Stimulated activated CD8-positive, alpha-beta memory T cell treated with anti-CD3 and anti-CD28 coated beads, Interleukin-12 subunit alpha, Interleukin-12 subunit beta, amount 100 ng/mL, for 4 hours (primary cell): ENCODE measurements around the gene TRRAP.

Source experiments
- DNase-seq: peaks from one replicate; pipeline ENCODE4 v3.0.0-alpha.2; 2020; ENCODE audit warnings: low read depth

TRRAP gene

GRCh38 chr7:98949336-98950044, 71.2 kb downstream of the TRRAP start:
- DNase-seq, result no peak

DNA sequence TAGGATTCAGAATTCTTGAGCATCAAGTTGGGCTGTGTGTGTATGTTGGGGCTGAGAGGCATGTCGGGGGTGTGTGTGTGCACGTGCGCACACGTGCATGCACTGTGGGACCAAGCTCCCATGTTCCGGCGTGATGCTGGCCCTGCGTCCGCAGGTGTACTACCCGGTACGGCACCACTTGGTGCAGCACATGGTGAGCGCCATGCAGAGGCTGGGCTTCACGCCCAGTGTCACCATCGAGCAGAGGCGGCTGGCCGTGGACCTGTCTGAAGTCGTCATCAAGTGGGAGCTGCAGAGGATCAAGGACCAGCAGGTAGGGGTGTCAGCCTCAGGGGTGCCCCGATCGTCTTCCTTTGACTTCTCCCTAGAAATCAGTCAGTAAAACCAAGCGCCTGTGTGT, 77.7 kb downstream of the TRRAP start:
- DNase-seq, result no peak

DNA sequence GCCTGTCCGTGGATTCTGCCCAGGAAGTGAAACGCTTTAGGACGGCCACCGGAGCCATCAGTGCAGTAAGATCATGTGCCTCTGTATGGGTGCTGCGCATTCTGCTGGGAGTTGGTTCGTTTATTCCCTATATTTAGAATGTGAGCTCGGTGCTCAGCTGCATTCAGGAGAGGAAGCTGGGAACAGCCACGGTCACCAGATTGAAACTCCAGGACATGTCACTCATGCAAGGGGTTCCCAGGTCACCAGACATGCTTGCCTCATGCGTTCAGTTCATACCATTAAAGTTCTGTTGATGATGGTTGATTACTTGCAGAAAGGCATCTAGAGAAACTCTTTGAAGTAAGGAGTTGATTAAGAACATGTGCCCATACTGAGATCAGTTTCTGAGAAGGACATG, 78.1 kb downstream of the TRRAP start:
- DNase-seq, result no peak

GRCh38 chr7:98956937-98957336, 78.6 kb downstream of the TRRAP start:
- no peak for DNase-seq

DNA sequence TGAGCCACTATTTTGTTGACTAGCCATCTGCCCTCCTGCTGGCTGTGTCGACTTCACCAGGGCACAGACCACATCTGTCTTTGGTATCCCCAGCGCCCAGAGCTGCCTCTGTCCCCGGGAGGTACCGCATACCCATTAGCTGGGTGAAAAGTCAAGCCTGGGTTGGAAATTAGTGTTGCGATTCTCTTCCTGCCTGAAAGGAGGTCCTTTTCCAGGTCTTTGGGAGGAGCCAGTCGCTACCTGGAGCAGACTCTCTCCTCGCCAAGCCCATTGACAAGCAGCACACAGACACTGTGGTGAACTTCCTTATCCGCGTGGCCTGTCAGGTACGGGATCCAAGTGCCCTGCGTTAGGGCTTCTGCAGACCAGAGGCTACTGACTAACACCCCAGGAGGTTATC, 79.4 kb downstream of the TRRAP start:
- no peak for DNase-seq

DNA sequence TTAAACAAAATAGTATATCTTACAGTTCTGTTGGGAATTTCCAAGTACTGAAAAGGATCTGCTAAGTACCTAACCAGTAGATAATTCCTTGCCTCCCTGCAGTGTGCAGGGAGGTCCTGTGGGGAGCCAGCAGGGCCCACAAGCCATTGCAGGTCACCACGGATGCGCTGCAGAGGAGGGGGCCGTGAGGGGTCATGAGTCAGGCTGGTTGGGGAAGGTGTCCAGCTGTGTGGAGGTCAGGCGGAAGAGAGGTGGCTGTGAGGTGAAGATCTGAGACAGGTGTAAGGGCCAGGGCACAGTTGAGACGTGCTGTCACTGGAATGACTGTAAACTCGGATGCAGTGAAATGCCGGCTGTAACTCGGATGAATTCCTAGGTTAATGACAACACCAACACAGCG, 80.6 kb downstream of the TRRAP start:
- no peak for DNase-seq

DNA sequence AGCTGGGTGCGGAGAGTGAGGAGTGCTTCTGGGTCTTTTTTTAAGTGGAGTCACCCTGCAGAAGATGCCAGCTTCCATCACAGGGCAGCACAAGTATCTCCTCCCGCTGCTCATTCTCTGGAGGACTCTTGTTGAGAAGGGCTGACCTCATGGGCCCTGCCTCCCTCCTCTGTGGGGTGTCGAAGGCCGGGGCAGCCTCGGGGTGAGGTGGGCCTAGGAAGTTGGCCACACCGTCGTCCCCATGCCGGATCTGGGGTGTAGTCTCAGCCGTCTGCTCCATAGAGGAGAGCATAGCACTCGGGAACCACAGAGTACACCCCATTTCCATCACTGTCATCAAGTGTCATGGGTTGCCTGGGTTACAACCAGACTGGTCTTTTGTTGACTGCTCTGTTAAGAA, 85.0 kb downstream of the TRRAP start:
- no peak for DNase-seq

DNA sequence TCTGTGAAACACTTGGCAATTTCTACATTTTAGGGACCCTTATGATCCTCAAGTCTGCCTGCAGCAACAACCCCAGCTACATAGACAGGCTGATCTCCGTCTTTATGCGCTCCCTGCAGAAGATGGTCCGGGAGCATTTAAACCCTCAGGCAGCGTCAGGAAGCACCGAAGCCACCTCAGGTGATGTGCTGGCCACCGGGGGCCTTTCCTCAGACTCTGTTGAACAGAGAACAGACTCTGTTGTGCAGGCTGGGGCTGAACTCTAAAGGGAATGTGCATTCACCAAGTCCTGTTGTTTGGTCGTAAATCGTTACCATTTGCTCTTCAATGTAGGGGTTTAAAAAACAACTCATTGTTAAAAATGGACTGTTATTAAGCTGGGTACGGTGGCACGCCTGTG, 86.3 kb downstream of the TRRAP start:
- DNase-seq, result no peak

GRCh38 chr7:98968621-98969020, 90.3 kb downstream of the TRRAP start:
- DNase-seq, result no peak

- DNase-seq, result no peak
Measured at GRCh38 chr7:98969386-98969785, 91.1 kb downstream of the TRRAP start.

DNA sequence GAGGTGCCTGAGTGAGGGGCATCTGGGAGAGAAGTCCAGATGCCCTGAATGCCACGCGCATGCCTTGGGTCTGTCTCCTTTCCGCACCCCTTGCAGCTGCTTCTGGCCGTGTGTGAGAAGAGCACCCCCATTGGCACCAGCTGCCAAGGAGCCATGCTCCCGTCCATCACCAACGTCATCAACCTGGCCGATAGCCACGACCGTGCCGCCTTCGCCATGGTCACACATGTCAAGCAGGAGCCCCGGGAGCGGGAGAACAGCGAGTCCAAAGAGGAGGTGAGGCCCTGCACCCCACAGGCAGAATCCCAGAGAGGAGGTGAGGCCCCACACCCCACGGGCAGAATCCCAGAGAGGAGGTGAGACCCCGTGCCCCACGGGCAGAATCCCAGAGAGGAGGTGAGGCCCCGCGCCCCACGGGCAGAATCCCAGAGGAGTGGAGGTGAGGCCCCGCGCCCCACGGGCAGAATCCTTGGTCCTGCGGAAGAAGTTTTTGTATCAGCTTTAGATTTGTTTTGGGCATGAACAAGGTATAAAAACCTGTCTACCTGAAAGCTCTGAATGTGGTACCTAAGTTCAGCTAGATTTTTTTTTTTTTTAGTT, 91.8 kb downstream of the TRRAP start:
- DNase-seq, result no peak

GRCh38 chr7:98970805-98971204, 92.5 kb downstream of the TRRAP start:
- no peak for DNase-seq

DNA sequence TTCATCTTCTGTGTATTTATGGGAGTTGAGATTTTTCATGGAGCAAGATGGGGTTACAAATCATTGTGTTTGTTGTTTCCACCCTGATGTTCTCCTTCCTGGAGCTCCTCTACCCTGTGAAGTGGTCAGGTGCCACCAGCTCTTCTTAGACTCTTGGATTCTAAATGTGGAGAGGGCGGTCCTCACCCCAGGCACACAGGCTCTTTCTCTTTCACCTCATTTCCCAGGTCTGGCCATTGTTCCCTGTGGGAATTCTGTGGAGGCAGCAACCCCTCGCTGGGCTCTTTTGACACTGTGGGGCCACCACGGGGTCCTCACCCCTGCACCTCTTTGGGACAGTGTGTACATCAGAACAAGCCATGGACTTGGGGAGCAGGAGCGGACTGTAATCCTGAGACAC, 95.9 kb downstream of the TRRAP start:
- no peak for DNase-seq

- DNase-seq, result no peak
Measured at GRCh38 chr7:98974906-98975816, 96.8 kb downstream of the TRRAP start.

DNA sequence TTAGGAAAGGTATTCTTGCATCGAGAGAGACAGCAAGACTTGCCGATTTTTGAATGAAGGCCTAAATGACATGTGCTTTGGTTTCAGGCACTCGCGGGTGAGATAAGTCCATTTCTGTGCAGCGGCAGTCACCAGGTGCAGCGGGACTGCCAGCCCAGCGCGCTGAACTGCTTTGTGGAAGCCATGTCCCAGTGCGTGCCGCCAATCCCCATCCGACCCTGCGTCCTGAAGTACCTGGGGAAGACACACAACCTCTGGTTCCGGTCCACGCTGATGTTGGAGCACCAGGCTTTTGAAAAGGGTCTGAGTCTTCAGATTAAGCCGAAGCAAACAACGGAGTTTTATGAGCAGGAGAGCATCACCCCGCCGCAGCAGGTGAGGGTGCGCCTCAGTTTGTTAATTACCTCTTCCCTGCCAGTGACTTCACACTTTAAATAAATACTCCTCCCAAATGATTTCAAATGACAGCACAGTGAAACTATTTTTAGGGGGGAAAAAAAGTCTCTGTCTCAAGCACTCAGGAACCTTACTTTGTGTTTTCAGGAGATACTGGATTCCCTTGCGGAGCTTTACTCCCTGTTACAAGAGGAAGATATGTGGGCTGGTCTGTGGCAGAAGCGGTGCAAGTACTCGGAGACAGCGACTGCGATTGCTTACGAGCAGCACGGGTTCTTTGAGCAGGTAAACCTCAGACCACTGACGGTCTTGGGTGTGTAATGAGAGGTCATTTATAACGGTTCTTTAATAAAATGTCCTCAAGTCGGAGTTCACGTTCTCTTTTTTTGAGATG, 98.3 kb downstream of the TRRAP start:
- no peak for DNase-seq

- no peak for DNase-seq
Measured at GRCh38 chr7:98978672-98979071, 100.3 kb downstream of the TRRAP start.

- no peak for DNase-seq
Measured at GRCh38 chr7:98981701-98982100, 103.4 kb downstream of the TRRAP start.

GRCh38 chr7:98982686-98983085, 104.4 kb downstream of the TRRAP start:
- no peak for DNase-seq

GRCh38 chr7:98984126-98984525, 105.8 kb downstream of the TRRAP start:
- no peak for DNase-seq

- no peak for DNase-seq
Measured at GRCh38 chr7:98985406-98985805, 107.1 kb downstream of the TRRAP start.

- no peak for DNase-seq
Measured at GRCh38 chr7:98985945-98986344, 107.6 kb downstream of the TRRAP start.

DNA sequence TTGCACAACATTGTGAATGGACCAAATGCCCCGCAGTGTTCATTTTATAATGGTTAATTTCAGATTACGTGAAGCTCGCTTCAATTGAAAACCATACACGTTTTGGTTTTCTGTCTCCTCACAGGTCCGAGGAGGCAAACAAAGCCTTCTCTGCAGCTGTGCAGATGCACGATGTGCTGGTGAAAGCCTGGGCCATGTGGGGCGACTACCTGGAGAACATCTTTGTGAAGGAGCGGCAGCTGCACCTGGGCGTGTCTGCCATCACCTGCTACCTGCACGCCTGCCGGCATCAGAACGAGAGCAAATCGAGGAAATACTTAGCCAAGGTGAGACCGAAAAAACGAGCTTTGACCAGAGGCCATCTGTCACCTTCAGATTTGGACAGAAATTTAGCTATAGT, 110.3 kb downstream of the TRRAP start:
- no peak for DNase-seq
